WTC11 (cell line): ENCODE measurements around the gene SOWAHD.

ENCODE experiments used
- CTCF ChIP-seq: fragments of 200-600 bp; IDR thresholded peaks from 2 replicates; pipeline ENCODE4 v1.8.0; 2022; ENCODE audit warnings: antibody characterized with exemption
- PRDM15 ChIP-seq: sonication (generic); formaldehyde crosslinking; IDR thresholded peaks from 2 replicates; pipeline ENCODE4 v1.8.0; 2022; ENCODE audit warnings: missing genetic modification reagents
- PRRX2 ChIP-seq: fragments of 250-450 bp; sonication (Bioruptor Pico); IDR thresholded peaks from 2 replicates; pipeline ENCODE4 v1.8.0; 2021; ENCODE audit warnings: mild to moderate bottlenecking
- STAT6 ChIP-seq: sonication (generic); formaldehyde crosslinking; conservative IDR thresholded peaks from 2 replicates; pipeline ENCODE4 v1.8.1; 2023; ENCODE audit warnings: mild to moderate bottlenecking, low read depth, missing genetic modification reagents, moderate library complexity
- ZBTB21 ChIP-seq: sonication (generic); formaldehyde crosslinking; IDR thresholded peaks from 2 replicates; pipeline ENCODE4 v1.8.1; 2023; ENCODE audit warnings: mild to moderate bottlenecking, missing genetic modification reagents, borderline replicate concordance
- ZBTB43 ChIP-seq: sonication (generic); formaldehyde crosslinking; IDR thresholded peaks from 2 replicates; pipeline ENCODE4 v1.8.1; 2023; ENCODE audit warnings: mild to moderate bottlenecking, missing genetic modification reagents

- TF ChIP-seq ZBTB43 (CRISPR knock-in tag): no peak
- no peak for TF ChIP-seq STAT6 (CRISPR knock-in tag)
- TF ChIP-seq CTCF: no peak
- no peak for TF ChIP-seq PRRX2 (CRISPR knock-in tag)
- no peak for TF ChIP-seq PRDM15 (CRISPR knock-in tag)
- no peak for TF ChIP-seq ZBTB21
Observed at GRCh38 chrX:119755981-119756533, 2.3 kb upstream of the SOWAHD start.
